GM13976 (cell line): ENCODE measurements around the gene MORN1.
A peak's percentile ranks its signal among the peaks of the same experiment; 100 is the strongest.

ENCODE experiments used
- DNase-seq: peaks from one replicate; pipeline ENCODE4 v3.0.0; 2012; ENCODE audit warnings: low spot score
- CTCF ChIP-seq: IDR thresholded peaks from 2 replicates; pipeline ENCODE4 v1.5.1; 2012; ENCODE audit warnings: borderline replicate concordance, mild to moderate bottlenecking; ENCODE audit not compliant: insufficient read depth; ENCODE audit errors: extremely low read depth, missing control alignments, control extremely low read depth
- in situ Hi-C: fragments of 300-500 bp; cut with MboI; formaldehyde crosslinking; loops from one replicate; pipeline ENCODE4 v1.12.0; 2022; ENCODE audit warnings: low sequenced_read_pairs, mixed read lengths, inconsistent platforms; ENCODE audit not compliant: unreplicated experiment

Gene MORN1

GRCh38 chr1:2316451-2316961 lies 74.8 kb downstream of the MORN1 start:
- no peak for DNase-seq
- in situ Hi-C loops = no loop called here
- TF ChIP-seq CTCF = no peak

GRCh38 chr1:2315674-2316450 lies 75.5 kb downstream of the MORN1 start:
- TF ChIP-seq CTCF = no peak

GRCh38 chr1:2314803-2315673 lies 76.3 kb downstream of the MORN1 start:
- in situ Hi-C loops = no loop called here
- DNase-seq = peak; percentile 91
- peak; percentile 70 for TF ChIP-seq CTCF

More at GRCh38 chr1:2315674-2316450, 75.5 kb downstream of the MORN1 start:
- DNase-seq = no peak
- in situ Hi-C loops = no loop called here

- in situ Hi-C loops = no loop called here
- DNase-seq = no peak
- no peak for TF ChIP-seq CTCF
Observed at GRCh38 chr1:2314273-2314802, 77.0 kb downstream of the MORN1 start.

GRCh38 chr1:2313651-2314261 lies 77.6 kb downstream of the MORN1 start:
- no peak for DNase-seq
- in situ Hi-C loops = no loop called here
- TF ChIP-seq CTCF = no peak
